ENCODE measurements around the gene CYTH2. TPM values are rescaled to one million over a fixed set of nuclear protein-coding genes. Genes with fewer than 3 reads are reported as not detected.

The CYTH2 gene
- total RNA-seq, 3 donors from 2014 or later (not counting 1 experiment from before 2014, with no cell fraction given), result 38.5 to 44.1 (median 39.2) TPM

DNA sequence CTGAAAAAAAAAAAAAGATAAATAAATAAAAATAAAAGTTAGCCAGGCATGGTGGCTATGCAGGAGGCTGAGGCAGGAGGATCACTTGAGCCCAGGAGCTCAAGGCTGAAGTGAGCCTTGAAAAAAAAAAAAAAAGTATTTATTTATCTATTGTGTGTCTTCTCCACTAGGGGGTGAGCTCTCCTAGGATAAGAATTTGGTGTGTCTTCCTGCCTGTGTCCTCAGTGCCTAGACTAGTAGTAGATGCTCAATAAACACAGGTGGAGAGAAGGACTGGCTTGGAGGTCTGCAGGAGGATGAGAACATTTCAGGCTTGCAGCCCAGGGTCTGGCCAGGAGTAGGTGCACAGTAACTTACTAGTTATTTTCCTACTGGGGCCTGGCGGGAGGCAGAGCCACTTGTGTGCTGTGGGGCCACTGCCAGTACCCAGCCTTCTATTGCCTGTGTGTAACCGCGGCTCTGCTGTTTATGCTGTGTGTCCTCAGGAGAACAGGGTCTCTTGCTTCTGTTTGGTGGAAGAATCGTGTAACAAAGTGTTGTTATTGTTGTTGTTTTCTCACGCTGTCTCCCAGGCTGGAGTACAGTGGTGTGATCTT, 37.1 kb downstream of the CYTH2 start:
- H3K36me3 Mint-ChIP-seq, result no peaks in the 10 kb centered on the region
- peaks cover 6 to 20% of the 10 kb centered on the region in 2 donors for H3K4me1 Mint-ChIP-seq
- Histone ChIP-seq H3K36me3 (ENCODE audit: control insufficient read depth, insufficient read depth, low read length) (no peaks in the 10 kb centered on the region), H3K27me3 (ENCODE audit: control insufficient read depth, insufficient read depth, low read length) (peaks cover 7% of the 10 kb centered on the region), H3K27ac (ENCODE audit: low read length) (no peak overlapping the region), H3K4me1 (ENCODE audit: control insufficient read depth, insufficient read depth, low read length) (peaks cover 24% of the 10 kb centered on the region), H3K4me3 (ENCODE audit: low read length) (no peak overlapping the region), H3K9me3 (ENCODE audit: control insufficient read depth, insufficient read depth, low read length) (no peaks in the 10 kb centered on the region)
- H3K27ac Mint-ChIP-seq, result no peak overlapping the region
- no peak overlapping the region for H3K4me3 Mint-ChIP-seq
- 90% methylated on average over 5 of the region's 5 CpGs for WGBS (ENCODE audit: insufficient coverage)
- H3K9me3 Mint-ChIP-seq, result no peaks in the 10 kb centered on the region
- TF ChIP-seq, protein P1, sequence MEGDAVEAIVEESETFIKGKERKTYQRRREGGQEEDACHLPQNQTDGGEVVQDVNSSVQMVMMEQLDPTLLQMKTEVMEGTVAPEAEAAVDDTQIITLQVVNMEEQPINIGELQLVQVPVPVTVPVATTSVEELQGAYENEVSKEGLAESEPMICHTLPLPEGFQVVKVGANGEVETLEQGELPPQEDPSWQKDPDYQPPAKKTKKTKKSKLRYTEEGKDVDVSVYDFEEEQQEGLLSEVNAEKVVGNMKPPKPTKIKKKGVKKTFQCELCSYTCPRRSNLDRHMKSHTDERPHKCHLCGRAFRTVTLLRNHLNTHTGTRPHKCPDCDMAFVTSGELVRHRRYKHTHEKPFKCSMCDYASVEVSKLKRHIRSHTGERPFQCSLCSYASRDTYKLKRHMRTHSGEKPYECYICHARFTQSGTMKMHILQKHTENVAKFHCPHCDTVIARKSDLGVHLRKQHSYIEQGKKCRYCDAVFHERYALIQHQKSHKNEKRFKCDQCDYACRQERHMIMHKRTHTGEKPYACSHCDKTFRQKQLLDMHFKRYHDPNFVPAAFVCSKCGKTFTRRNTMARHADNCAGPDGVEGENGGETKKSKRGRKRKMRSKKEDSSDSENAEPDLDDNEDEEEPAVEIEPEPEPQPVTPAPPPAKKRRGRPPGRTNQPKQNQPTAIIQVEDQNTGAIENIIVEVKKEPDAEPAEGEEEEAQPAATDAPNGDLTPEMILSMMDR (IDR thresholded peaks at IDR 0.05), result peak; percentile 54
- H3K27me3 Mint-ChIP-seq (ENCODE audit: low read depth in 2 of 2), result peaks cover 0 to 8% of the 10 kb centered on the region in 2 donors
- intact Hi-C loops (cut with micrococcal nuclease), result loop anchor here (1.0 kb wide), 1 partner anchor 78 kb away; no protein-coding TSS in a partner anchor
- peak in 1 of 2 donors; percentile 74 for DNase-seq
- ATAC-seq, result peak in 2 of 3 donors; percentile 32 to 37

DNA sequence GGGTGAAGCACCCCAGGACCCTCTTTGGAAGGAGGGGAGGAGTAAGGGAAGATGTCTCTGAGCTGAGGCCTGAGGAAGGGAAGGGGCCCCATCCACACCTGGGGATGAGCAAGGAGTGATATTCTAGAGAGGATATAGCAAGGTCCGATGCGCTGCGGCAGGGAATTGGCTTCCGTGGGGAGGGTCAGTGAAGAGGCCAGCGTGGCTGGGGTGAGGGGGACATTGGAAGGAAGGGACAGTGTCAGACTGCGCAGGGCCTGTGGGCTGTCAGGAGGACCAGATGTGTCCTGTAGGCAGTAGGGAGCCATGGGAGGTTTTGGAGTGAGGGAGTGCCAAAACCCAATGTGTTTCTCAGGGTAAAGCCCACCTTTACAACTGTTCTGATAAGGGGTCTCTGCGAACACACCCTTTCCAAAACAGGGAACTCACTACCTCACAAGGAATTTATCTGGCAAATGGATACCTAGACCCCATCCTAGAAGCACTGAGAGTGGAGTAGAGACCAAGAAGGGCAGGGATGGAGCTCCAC, 38.8 kb downstream of the CYTH2 start:
- H3K36me3 Mint-ChIP-seq, result no peaks in the 10 kb centered on the region
- Histone ChIP-seq H3K27ac (ENCODE audit: low read length) (no peak overlapping the region), H3K36me3 (ENCODE audit: control insufficient read depth, insufficient read depth, low read length) (no peaks in the 10 kb centered on the region), H3K9me3 (ENCODE audit: control insufficient read depth, insufficient read depth, low read length) (no peaks in the 10 kb centered on the region), H3K4me1 (ENCODE audit: control insufficient read depth, insufficient read depth, low read length) (peaks cover 25% of the 10 kb centered on the region), H3K27me3 (ENCODE audit: control insufficient read depth, insufficient read depth, low read length) (peaks cover 10% of the 10 kb centered on the region), H3K4me3 (ENCODE audit: low read length) (no peak overlapping the region)
- peaks cover 0 to 4% of the 10 kb centered on the region in 2 donors for H3K27me3 Mint-ChIP-seq (ENCODE audit: low read depth in 2 of 2)
- TF ChIP-seq, protein P1 (IDR thresholded peaks at IDR 0.05), result no peak
- H3K9me3 Mint-ChIP-seq, result no peaks in the 10 kb centered on the region
- intact Hi-C loops (cut with micrococcal nuclease), result no loop called here
- peaks cover 0 to 8% of the 10 kb centered on the region in 2 donors for H3K4me1 Mint-ChIP-seq
- H3K4me3 Mint-ChIP-seq, result no peak overlapping the region
- ATAC-seq (no peak), DNase-seq (no peak)
- 93% methylated on average over 6 of the region's 7 CpGs for WGBS (ENCODE audit: insufficient coverage)
- no peak overlapping the region for H3K27ac Mint-ChIP-seq

DNA sequence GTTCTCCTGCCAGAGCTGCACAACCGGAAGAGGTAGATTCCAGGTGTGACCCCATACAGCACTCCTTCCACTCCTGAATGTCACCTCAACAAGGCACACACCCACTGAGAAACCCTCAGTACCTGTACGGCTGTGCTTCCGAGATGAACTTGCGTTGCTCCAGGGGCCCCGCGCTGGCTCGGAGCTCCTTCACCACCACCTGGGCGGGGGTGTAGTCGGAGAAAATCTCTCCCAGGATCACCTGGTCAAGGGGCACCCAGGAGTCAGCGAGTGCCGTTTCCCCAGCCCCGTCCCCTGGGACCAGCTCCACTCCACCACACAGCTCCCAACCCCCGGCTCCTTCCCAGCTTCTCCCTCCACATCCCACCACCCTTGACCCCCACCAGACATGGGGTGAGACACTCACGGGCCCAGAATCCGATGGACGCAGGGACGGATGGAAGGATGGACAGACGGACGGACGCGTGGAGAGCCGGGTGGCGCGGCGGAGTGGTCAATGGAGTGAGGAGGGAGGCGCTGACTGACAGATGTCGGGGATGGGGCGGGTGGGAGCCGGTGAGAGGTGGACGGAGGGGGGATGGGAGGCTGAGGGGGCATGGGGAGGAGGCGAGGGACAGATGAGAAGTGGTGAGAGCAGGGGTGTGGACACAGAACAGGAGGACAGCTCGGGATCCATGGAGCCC, 39.7 kb downstream of the CYTH2 start:
- H3K36me3 Mint-ChIP-seq, result no peaks in the 10 kb centered on the region
- Histone ChIP-seq H3K9me3 (ENCODE audit: control insufficient read depth, insufficient read depth, low read length) (no peaks in the 10 kb centered on the region), H3K4me3 (ENCODE audit: low read length) (no peak overlapping the region), H3K36me3 (ENCODE audit: control insufficient read depth, insufficient read depth, low read length) (no peaks in the 10 kb centered on the region), H3K27me3 (ENCODE audit: control insufficient read depth, insufficient read depth, low read length) (peaks cover 14% of the 10 kb centered on the region), H3K4me1 (ENCODE audit: control insufficient read depth, insufficient read depth, low read length) (peaks cover 34% of the 10 kb centered on the region), H3K27ac (ENCODE audit: low read length) (no peak overlapping the region)
- no peak overlapping the region for H3K27ac Mint-ChIP-seq
- peak in 1 of 2 donors; percentile 5 for DNase-seq
- H3K4me1 Mint-ChIP-seq, result peaks cover 2 to 11% of the 10 kb centered on the region in 2 donors
- no peak overlapping the region for H3K4me3 Mint-ChIP-seq
- no peak for ATAC-seq
- intact Hi-C loops (cut with micrococcal nuclease), result no loop called here
- 95% methylated on average over 30 of the region's 32 CpGs for WGBS (ENCODE audit: insufficient coverage)
- TF ChIP-seq, protein P1 (IDR thresholded peaks at IDR 0.05), result no peak
- H3K27me3 Mint-ChIP-seq (ENCODE audit: low read depth in 2 of 2), result peaks cover 0 to 4% of the 10 kb centered on the region in 2 donors
- H3K9me3 Mint-ChIP-seq, result no peaks in the 10 kb centered on the region
